ENCODE data around the gene SEC62. TPM values are rescaled to one million over a fixed set of nuclear protein-coding genes. Genes with fewer than 3 reads are reported as not detected.

Gene SEC62, protein sequence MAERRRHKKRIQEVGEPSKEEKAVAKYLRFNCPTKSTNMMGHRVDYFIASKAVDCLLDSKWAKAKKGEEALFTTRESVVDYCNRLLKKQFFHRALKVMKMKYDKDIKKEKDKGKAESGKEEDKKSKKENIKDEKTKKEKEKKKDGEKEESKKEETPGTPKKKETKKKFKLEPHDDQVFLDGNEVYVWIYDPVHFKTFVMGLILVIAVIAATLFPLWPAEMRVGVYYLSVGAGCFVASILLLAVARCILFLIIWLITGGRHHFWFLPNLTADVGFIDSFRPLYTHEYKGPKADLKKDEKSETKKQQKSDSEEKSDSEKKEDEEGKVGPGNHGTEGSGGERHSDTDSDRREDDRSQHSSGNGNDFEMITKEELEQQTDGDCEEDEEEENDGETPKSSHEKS
- total RNA-seq (2014; rRNA removed; shearing (Covaris generic)) (64.5 and 77.4 TPM in 2 replicates), total RNA-seq (2022) (163 and 176 TPM in 2 replicates), Bru-seq, nascent RNA (percentile 99 among the genes with signal in this experiment), BruChase-seq, experiment 1, labeled RNA remaining after a 6-hour chase (percentile 92 among the genes with signal in this experiment), BruChase-seq, experiment 2, labeled RNA remaining after a 2-hour chase (percentile 98 among the genes with signal in this experiment)
- long read RNA-seq, full-length matches to known transcripts, result 429 of 623 reads
- long read RNA-seq, partial matches to known transcripts, result 132 of 623 reads
- long read RNA-seq, other reads (novel, unspliced or antisense), result 62 of 623 reads

DNA sequence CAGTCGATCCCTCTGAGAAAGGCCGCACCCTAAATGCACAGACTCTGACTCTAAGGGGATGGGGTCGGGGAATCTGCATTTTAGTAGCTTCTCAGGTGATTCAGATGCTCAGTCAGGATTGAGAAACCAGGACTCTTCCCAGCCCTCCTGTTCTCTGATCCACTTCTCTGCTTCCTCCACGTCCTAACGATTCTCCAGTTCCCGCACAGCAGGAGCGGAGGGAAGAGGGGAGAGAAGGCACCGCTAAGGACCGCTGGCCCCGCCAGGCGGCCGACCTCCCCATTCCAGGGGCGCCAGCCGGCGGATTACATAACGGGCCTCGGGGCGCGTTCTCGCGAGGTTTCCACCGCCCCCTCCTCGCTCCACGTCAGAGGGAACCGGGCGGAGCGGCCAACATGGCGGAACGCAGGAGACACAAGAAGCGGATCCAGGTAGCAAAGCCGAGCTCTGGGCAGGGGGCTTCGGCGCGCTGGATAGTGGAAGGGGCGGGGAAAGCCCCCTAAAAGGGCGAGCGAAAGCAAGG is at the start of gene SEC62:
Gene SEC62 (plus strand): TSS at position 380 of the 523 bp plus-strand sequence. CDS start 16 bp downstream, at position 396.
- H3K4me3 ChIP-seq (ENCODE audit: low read depth, low read length, poor library complexity, severe bottlenecking), result peak within 1 kb of the TSS; percentile 81
- H4K20me1 ChIP-seq (ENCODE audit: insufficient read depth, low read length), result peaks cover 27% of the 10 kb centered on the region; the same call in 1 of the 2 replicates
- peaks cover 6% of the 10 kb centered on the region; the same call in 1 of the 2 replicates for H3K9me3 ChIP-seq (ENCODE audit: low read length)
- peaks cover 38% of the 10 kb centered on the region for H3K36me3 ChIP-seq (ENCODE audit: insufficient read depth, low read length)
- peak within 1 kb of the TSS; percentile 88 for H3K27ac ChIP-seq (ENCODE audit: low read depth, low read length, poor library complexity, severe bottlenecking)
- peak; percentile 97 for DNase-seq (ENCODE audit: low spot score)
- TF ChIP-seq EZH2phosphoT487 (IDR thresholded peaks at IDR 0.05; ENCODE audit: borderline replicate concordance, low read depth, low read length), result no peak
- TF ChIP-seq, protein P1, sequence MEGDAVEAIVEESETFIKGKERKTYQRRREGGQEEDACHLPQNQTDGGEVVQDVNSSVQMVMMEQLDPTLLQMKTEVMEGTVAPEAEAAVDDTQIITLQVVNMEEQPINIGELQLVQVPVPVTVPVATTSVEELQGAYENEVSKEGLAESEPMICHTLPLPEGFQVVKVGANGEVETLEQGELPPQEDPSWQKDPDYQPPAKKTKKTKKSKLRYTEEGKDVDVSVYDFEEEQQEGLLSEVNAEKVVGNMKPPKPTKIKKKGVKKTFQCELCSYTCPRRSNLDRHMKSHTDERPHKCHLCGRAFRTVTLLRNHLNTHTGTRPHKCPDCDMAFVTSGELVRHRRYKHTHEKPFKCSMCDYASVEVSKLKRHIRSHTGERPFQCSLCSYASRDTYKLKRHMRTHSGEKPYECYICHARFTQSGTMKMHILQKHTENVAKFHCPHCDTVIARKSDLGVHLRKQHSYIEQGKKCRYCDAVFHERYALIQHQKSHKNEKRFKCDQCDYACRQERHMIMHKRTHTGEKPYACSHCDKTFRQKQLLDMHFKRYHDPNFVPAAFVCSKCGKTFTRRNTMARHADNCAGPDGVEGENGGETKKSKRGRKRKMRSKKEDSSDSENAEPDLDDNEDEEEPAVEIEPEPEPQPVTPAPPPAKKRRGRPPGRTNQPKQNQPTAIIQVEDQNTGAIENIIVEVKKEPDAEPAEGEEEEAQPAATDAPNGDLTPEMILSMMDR (conservative IDR thresholded peaks at IDR 0.05; ENCODE audit: low read length), result peak; percentile 78
- intact Hi-C loops (cut with micrococcal nuclease; ENCODE audit: unreplicated experiment), result loop anchor here (1.0 to 2.0 kb wide), 6 partner anchors 26 to 392 kb away; partner anchors contain the start of gene TERC
- peak within 1 kb of the TSS; percentile 16; the same call in 1 of the 2 replicates for H2AFZ ChIP-seq (ENCODE audit: low read length)
- peaks cover 62% of the 10 kb centered on the region for H3K79me2 ChIP-seq (ENCODE audit: insufficient read depth, low read depth, low read length)
- ChIA-PET POLR2A (interaction anchor here (1.0 to 10.1 kb wide), 15 partner anchors 11 to 394 kb away, joined by 3 to 559 read pairs (median 5); partner anchors contain the start of gene LRRC31), CTCF (ENCODE audit: unreplicated experiment) (interaction anchor here (0.9 to 1.9 kb wide), 6 partner anchors 12 to 54 kb away, joined by 3 to 8 read pairs (median 4); no protein-coding TSS in a partner anchor)
- no peaks in the 10 kb centered on the region for H3K9me2 ChIP-seq (ENCODE audit: insufficient read depth, low read length)
- peak within 1 kb of the TSS; percentile 90 for H3K4me2 ChIP-seq (ENCODE audit: low read length)
- BruUV-seq (replicated peaks), result no TSS peak
- peaks cover 67% of the 10 kb centered on the region for H3K4me1 ChIP-seq (ENCODE audit: insufficient read depth, low read length, poor library complexity, severe bottlenecking)

DNA sequence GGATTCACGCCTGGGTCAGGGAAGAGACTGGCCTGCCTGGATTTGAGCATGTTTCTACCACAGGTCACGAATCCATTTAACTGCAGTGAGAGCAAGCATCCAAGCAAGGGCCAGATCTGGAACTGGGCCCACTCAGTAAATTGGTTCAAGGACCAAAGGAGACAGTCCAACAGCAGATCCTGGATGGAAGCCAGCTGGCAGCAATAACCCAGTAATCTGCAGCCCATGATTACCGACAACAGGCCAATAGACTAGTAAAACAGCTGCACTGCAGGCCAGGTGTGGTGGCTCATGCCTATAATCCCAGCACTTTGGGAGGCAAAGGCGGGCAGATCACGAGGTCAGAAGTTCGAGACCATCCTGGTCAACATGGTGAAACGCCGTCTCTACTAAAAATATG is 43.4 kb upstream of the SEC62 start:
- Histone ChIP-seq H2AFZ (ENCODE audit: low read length) (peak overlapping the region; percentile 20; the same call in 1 of the 2 replicates), H3K9me3 (ENCODE audit: low read length) (no peaks in the 10 kb centered on the region), H3K4me2 (ENCODE audit: low read length) (no peak overlapping the region), H3K4me1 (ENCODE audit: insufficient read depth, low read length, poor library complexity, severe bottlenecking) (peaks cover 4% of the 10 kb centered on the region), H3K9me2 (ENCODE audit: insufficient read depth, low read length) (no peaks in the 10 kb centered on the region), H3K36me3 (ENCODE audit: insufficient read depth, low read length) (no peaks in the 10 kb centered on the region), H4K20me1 (ENCODE audit: insufficient read depth, low read length) (no peaks in the 10 kb centered on the region), H3K27ac (ENCODE audit: low read depth, low read length, poor library complexity, severe bottlenecking) (no peak overlapping the region), H3K4me3 (ENCODE audit: low read depth, low read length, poor library complexity, severe bottlenecking) (no peak overlapping the region), H3K79me2 (ENCODE audit: insufficient read depth, low read depth, low read length) (no peaks in the 10 kb centered on the region)
- ChIA-PET POLR2A (interaction anchor here (0.5 to 1.6 kb wide), 4 partner anchors 8 to 1398 kb away, joined by 3 to 7 read pairs (median 6); partner anchors contain the start of gene SAMD7), CTCF (ENCODE audit: unreplicated experiment) (no interaction called here)
- TF ChIP-seq, protein P1 (conservative IDR thresholded peaks at IDR 0.05; ENCODE audit: low read length), result no peak
- TF ChIP-seq EZH2phosphoT487 (IDR thresholded peaks at IDR 0.05; ENCODE audit: borderline replicate concordance, low read depth, low read length), result no peak
- DNase-seq (ENCODE audit: low spot score), result no peak
- BruUV-seq (replicated peaks), result no TSS peak
- intact Hi-C loops (cut with micrococcal nuclease; ENCODE audit: unreplicated experiment), result no loop called here

All from OCI-LY7 (cell line).